Measurements from ENCODE around the gene PHF23.

PHF23 gene

GRCh38 chr17:7243453-7243729 lies 4.1 kb upstream of the PHF23 start:
- Histone ChIP-seq H3K4me3 (peak overlapping the region; percentile 86 to 99 (median 90); a peak in 19 of 20 replicates), H3K36me3 (peaks cover 42 to 64% (median 52%) of the 10 kb centered on the region in 11 experiments), H3K27me3 (no peaks in the 10 kb centered on the region), H3K27ac (peak overlapping the region; percentile 85 to 100 (median 96); a peak in 21 of 22 replicates), H3K4me2 (peak overlapping the region; percentile 87 to 100 (median 97)), H3K9me3 (replicated peaks in 1 of 11) (no peaks in the 10 kb centered on the region), H3K4me1 (peaks cover 20 to 38% (median 26%) of the 10 kb centered on the region in 10 experiments), H3K9ac (peak overlapping the region; percentile 91 to 100 (median 96)), H4K20me1 (peaks cover 5 to 35% (median 22%) of the 10 kb centered on the region in 11 experiments; a peak in 17 of 22 replicates)
- TF ChIP-seq Cebpa-rat (IDR thresholded peaks at IDR 0.05): no peak

- no peaks in the 10 kb centered on the region for H3K27me3 ChIP-seq
- H3K4me3 ChIP-seq: peak overlapping the region; percentile 86 to 99 (median 90)
- peaks cover 19 to 33% (median 24%) of the 10 kb centered on the region in 10 experiments for H3K4me1 ChIP-seq
- H3K36me3 ChIP-seq: peaks cover 42 to 62% (median 52%) of the 10 kb centered on the region in 11 experiments
- peak overlapping the region; percentile 91 to 100 (median 96) for H3K9ac ChIP-seq
- H3K4me2 ChIP-seq: peak overlapping the region; percentile 87 to 100 (median 97)
- peak overlapping the region; percentile 85 to 100 (median 96) for H3K27ac ChIP-seq
- peaks cover 4 to 30% (median 17%) of the 10 kb centered on the region in 11 experiments; a peak in 15 of 22 replicates for H4K20me1 ChIP-seq
- H3K9me3 ChIP-seq (replicated peaks in 1 of 11): no peaks in the 10 kb centered on the region
- TF ChIP-seq Cebpa-rat (IDR thresholded peaks at IDR 0.05): no peak
These were observed 3.6 kb upstream of the PHF23 start for GRCh38 chr17:7242717-7243452.

- Histone ChIP-seq H3K36me3 (peaks cover 37 to 58% (median 52%) of the 10 kb centered on the region in 11 experiments), H3K4me3 (peak within 1 kb of the TSS; percentile 86 to 99 (median 90)), H3K27ac (peak within 1 kb of the TSS; percentile 85 to 100 (median 96)), H3K4me2 (peak within 1 kb of the TSS; percentile 87 to 100 (median 97)), H3K4me1 (peaks cover 18 to 32% (median 30%) of the 10 kb centered on the region in 10 experiments), H3K9ac (peak within 1 kb of the TSS; percentile 91 to 100 (median 96)), H3K27me3 (no peaks in the 10 kb centered on the region), H4K20me1 (peaks cover 5 to 28% (median 17%) of the 10 kb centered on the region in 11 experiments; a peak in 20 of 22 replicates), H3K9me3 (replicated peaks in 1 of 11) (no peaks in the 10 kb centered on the region)
- no peak for TF ChIP-seq Cebpa-rat (IDR thresholded peaks at IDR 0.05)
These were observed 2.8 kb upstream of the PHF23 start, which contains the start of gene GABARAP for GRCh38 chr17:7241783-7242716. Gene GABARAP (minus strand): TSS chr17:7242449. CDS start chr17:7242330, 119 bp downstream.

GRCh38 chr17:7241090-7241733 lies 2.0 kb upstream of the PHF23 start:
- H3K27ac ChIP-seq: peak overlapping the region; percentile 85 to 100 (median 96)
- peak overlapping the region; percentile 86 to 99 (median 90) for H3K4me3 ChIP-seq
- H3K9ac ChIP-seq: peak overlapping the region; percentile 91 to 100 (median 96)
- peak overlapping the region; percentile 87 to 100 (median 97) for H3K4me2 ChIP-seq
- peaks cover 27 to 40% (median 38%) of the 10 kb centered on the region in 10 experiments for H3K4me1 ChIP-seq
- H3K27me3 ChIP-seq: no peaks in the 10 kb centered on the region
- H3K36me3 ChIP-seq: peaks cover 37 to 58% (median 52%) of the 10 kb centered on the region in 11 experiments
- peaks cover 12 to 28% (median 18%) of the 10 kb centered on the region in 11 experiments; a peak in 20 of 22 replicates for H4K20me1 ChIP-seq
- no peaks in the 10 kb centered on the region for H3K9me3 ChIP-seq (replicated peaks in 1 of 11)
- TF ChIP-seq Cebpa-rat (IDR thresholded peaks at IDR 0.05): no peak

GRCh38 chr17:7240375-7240774 lies 1.1 kb upstream of the PHF23 start:
- H3K4me2 ChIP-seq: peak overlapping the region; percentile 87 to 100 (median 97)
- H3K9ac ChIP-seq: peak overlapping the region; percentile 91 to 100 (median 96)
- H3K4me1 ChIP-seq: peaks cover 35 to 49% (median 47%) of the 10 kb centered on the region in 10 experiments
- no peak for TF ChIP-seq Cebpa-rat (IDR thresholded peaks at IDR 0.05)
- peaks cover 12 to 31% (median 23%) of the 10 kb centered on the region in 11 experiments; a peak in 20 of 22 replicates for H4K20me1 ChIP-seq
- no peaks in the 10 kb centered on the region for H3K27me3 ChIP-seq
- H3K27ac ChIP-seq: peak overlapping the region; percentile 85 to 100 (median 96); a peak in 21 of 22 replicates
- H3K4me3 ChIP-seq: peak overlapping the region; percentile 86 to 99 (median 90)
- H3K9me3 ChIP-seq (replicated peaks in 1 of 11): no peaks in the 10 kb centered on the region
- peaks cover 37 to 58% (median 52%) of the 10 kb centered on the region in 11 experiments for H3K36me3 ChIP-seq

GRCh38 chr17:7238420-7239090 lies 702 bp downstream of the PHF23 start:
- peak overlapping the region; percentile 95 to 98 (median 97) for H3K9ac ChIP-seq
- H4K20me1 ChIP-seq: peaks cover 16 to 35% (median 28%) of the 10 kb centered on the region in 11 experiments; a peak in 20 of 22 replicates
- TF ChIP-seq Cebpa-rat (IDR thresholded peaks at IDR 0.05): no peak
- H3K27ac ChIP-seq: peak overlapping the region; percentile 86 to 97 (median 93)
- no peaks in the 10 kb centered on the region for H3K27me3 ChIP-seq
- H3K36me3 ChIP-seq: peaks cover 27 to 47% (median 42%) of the 10 kb centered on the region in 11 experiments
- H3K4me2 ChIP-seq: peak overlapping the region in 10 of 11 experiments; percentile 20 to 55 (median 48); a peak in 18 of 22 replicates
- peak overlapping the region; percentile 88 to 97 (median 96) for H3K4me3 ChIP-seq
- H3K4me1 ChIP-seq: peaks cover 36 to 57% (median 55%) of the 10 kb centered on the region in 10 experiments
- no peaks in the 10 kb centered on the region for H3K9me3 ChIP-seq (replicated peaks in 1 of 11)

GRCh38 chr17:7237761-7238419 lies 1.4 kb downstream of the PHF23 start:
- peaks cover 18 to 38% (median 28%) of the 10 kb centered on the region in 11 experiments; a peak in 20 of 22 replicates for H4K20me1 ChIP-seq
- peak overlapping the region; percentile 71 to 99 (median 93) for H3K4me2 ChIP-seq
- TF ChIP-seq Cebpa-rat (IDR thresholded peaks at IDR 0.05): no peak
- no peaks in the 10 kb centered on the region for H3K27me3 ChIP-seq
- H3K9me3 ChIP-seq (replicated peaks in 1 of 11): no peaks in the 10 kb centered on the region
- H3K36me3 ChIP-seq: peaks cover 27 to 45% (median 38%) of the 10 kb centered on the region in 11 experiments
- H3K4me1 ChIP-seq: peaks cover 36 to 58% (median 56%) of the 10 kb centered on the region in 10 experiments
- peak overlapping the region; percentile 88 to 97 (median 96) for H3K4me3 ChIP-seq
- peak overlapping the region; percentile 95 to 98 (median 97) for H3K9ac ChIP-seq
- peak overlapping the region; percentile 75 to 97 (median 93); a peak in 21 of 22 replicates for H3K27ac ChIP-seq

Measured in BLaER1 treated with 17β-estradiol and CSF1 and Interleukin-3, amounts not matched to agents 10 nM and 100 nM (cell line).